HepG2 (cell line): Measurements from ENCODE around the gene SLC45A3. TPM values are rescaled to one million over a fixed set of nuclear protein-coding genes. Genes with fewer than 3 reads are reported as not detected.

ENCODE experiments used
- ATAC-seq: fragments of 200-7000 bp; cut with Tn5 transposase; 3 replicates; pipeline ENCODE4 v1.9.1; 2020; ENCODE audit warnings: mild to moderate bottlenecking, moderate library complexity
- BruUV-seq: library from RNA; stranded (reverse); fragments of 400-500 nt; replicated peaks from 2 replicates; lab custom pipeline; 2021; lab: Mats Ljungman, UMichigan
- CTCF ChIA-PET: fragments of 300-600 bp; formaldehyde crosslinking; extraction: SDS; loops from one replicate; lab custom pipeline; 2021; ENCODE audit warnings: low total read pairs, inconsistent platforms, low intra/inter-chr PET ratio; lab: Yijun Ruan, JAX
- POLR2A ChIA-PET: fragments of 350-600 bp; sonication (Branson Sonifier 250); formaldehyde crosslinking; loops from one replicate; lab custom pipeline; 2020; ENCODE audit warnings: antibody characterized with exemption, inconsistent platforms; lab: Yijun Ruan, JAX
- DNase-seq: peaks from one replicate; pipeline ENCODE4 v3.0.0-alpha.2; 2015; ENCODE audit warnings: low spot score
- FAIRE-seq: peaks from 3 replicates; lab custom pipeline; 2011; peaks lifted over from hg19 to GRCh38; lab: Jason Lieb, UNC
- H2AFZ ChIP-seq: one replicate; pipeline ENCODE4 v1.6.1; 2011; ENCODE audit warnings: low read length, inconsistent platforms
- H3K27ac ChIP-seq: fragments of 300-600 bp; 3 replicates; pipeline ENCODE4 v1.8.0; 2011; ENCODE audit warnings: mixed run types, mild to moderate bottlenecking, mixed read lengths, low read length, inconsistent platforms; ENCODE audit not compliant: insufficient read depth; ENCODE audit errors: extremely low read length
- H3K27me3 ChIP-seq, 2 experiments: fragments of 200-600 bp in 1 of 2; 2 replicates in 1 of 2; 3 replicates in 1 of 2; pipeline versions ENCODE4 v1.6.0 to v1.8.0; 2011; ENCODE audit warnings: low read length in 2 of 2, mild to moderate bottlenecking in 2 of 2, moderate library complexity in 2 of 2, inconsistent platforms in 1 of 2; ENCODE audit not compliant: insufficient read depth in 2 of 2, control insufficient read depth in 1 of 2
- H3K36me3 ChIP-seq, 2 experiments: fragments of 200-600 bp in 1 of 2; replicated peaks in 1 of 2; 2 replicates in 1 of 2; 3 replicates in 1 of 2; pipeline versions ENCODE4 v1.5.1 to v1.8.0; 2011; ENCODE audit warnings: low read length in 2 of 2, inconsistent platforms in 1 of 2; ENCODE audit not compliant: insufficient read depth in 2 of 2, control insufficient read depth in 1 of 2
- H3K4me1 ChIP-seq: 2 replicates; pipeline ENCODE4 v1.5.1; 2012; ENCODE audit warnings: low read length, inconsistent platforms; ENCODE audit not compliant: insufficient read depth
- H3K4me2 ChIP-seq: 2 replicates; pipeline ENCODE4 v1.6.0; 2011; ENCODE audit warnings: low read depth, low read length, inconsistent platforms
- H3K4me3 ChIP-seq, 3 experiments: fragments of 200-600 bp in 1 of 3; sonication (generic), shearing (Covaris generic) in 1 of 3; replicated peaks in 1 of 3; 2 replicates each; pipeline ENCODE4 v1.5.1; 2011 to 2016; ENCODE audit warnings: low read length in 3 of 3, inconsistent platforms in 2 of 3, low read depth in 2 of 3, mild to moderate bottlenecking in 2 of 3, control low read depth in 1 of 3, mixed read lengths in 1 of 3; ENCODE audit not compliant: insufficient read depth in 1 of 3
- H3K79me2 ChIP-seq: one replicate; pipeline ENCODE4 v1.6.1; 2011; ENCODE audit warnings: low read length, inconsistent platforms; ENCODE audit not compliant: insufficient read depth
- H3K9ac ChIP-seq: 2 replicates; pipeline ENCODE4 v1.6.0; 2011; ENCODE audit warnings: mild to moderate bottlenecking, low read depth, low read length, inconsistent platforms; ENCODE audit not compliant: insufficient read depth
- H3K9me3 ChIP-seq: 2 replicates; pipeline ENCODE4 v1.5.1; 2012; ENCODE audit warnings: mild to moderate bottlenecking, low read length
- H4K20me1 ChIP-seq: 2 replicates; pipeline ENCODE4 v1.6.0; 2011; ENCODE audit warnings: inconsistent platforms, mild to moderate bottlenecking, low read length, moderate library complexity; ENCODE audit not compliant: insufficient read depth
- AGO2 ChIP-seq: fragments of 200-400 bp; formaldehyde crosslinking; optimal IDR thresholded peaks from 2 replicates; pipeline ENCODE3; 2017; ENCODE audit warnings: mild to moderate bottlenecking, low read depth, low read length, moderate library complexity
- ATF1 ChIP-seq: IDR thresholded peaks from 2 replicates; pipeline ENCODE4 v1.6.1; 2016; ENCODE audit warnings: mild to moderate bottlenecking, control low read depth
- IKZF5 ChIP-seq: IDR thresholded peaks from 2 replicates; pipeline ENCODE4 v1.6.1; 2018; ENCODE audit warnings: missing genetic modification reagents, mild to moderate bottlenecking, missing compliant biosample characterization
- MEIS2 ChIP-seq: sonication (generic); formaldehyde crosslinking; IDR thresholded peaks from 2 replicates; pipeline ENCODE4 v1.9.0; 2021; ENCODE audit warnings: mild to moderate bottlenecking, missing genetic modification reagents
- NFIC ChIP-seq: IDR thresholded peaks from 2 replicates; pipeline ENCODE4 v1.6.1; 2012; ENCODE audit warnings: mild to moderate bottlenecking, low read length, inconsistent platforms
- SP4 ChIP-seq: sonication (generic); formaldehyde crosslinking; IDR thresholded peaks from 2 replicates; pipeline ENCODE4 v1.8.1; 2023; ENCODE audit warnings: mild to moderate bottlenecking, missing genetic modification reagents
- TEAD2 ChIP-seq: sonication (generic); formaldehyde crosslinking; IDR thresholded peaks from 2 replicates; pipeline ENCODE4 v1.9.0; 2021; ENCODE audit warnings: missing genetic modification reagents
- ZFP90 ChIP-seq: sonication (generic); formaldehyde crosslinking; IDR thresholded peaks from 2 replicates; pipeline ENCODE4 v1.8.0; 2022; ENCODE audit warnings: missing genetic modification reagents, mild to moderate bottlenecking, inconsistent platforms, borderline replicate concordance
- ZNF205 ChIP-seq: IDR thresholded peaks from 2 replicates; pipeline ENCODE4 v1.6.1; 2018; ENCODE audit warnings: missing biosample characterization, missing genetic modification reagents
- ZNF619 ChIP-seq: sonication (generic); formaldehyde crosslinking; IDR thresholded peaks from 2 replicates; pipeline ENCODE4 v1.4.0; 2020; ENCODE audit warnings: mild to moderate bottlenecking, missing genetic modification reagents
- ZNF775 ChIP-seq: sonication (generic); formaldehyde crosslinking; IDR thresholded peaks from 2 replicates; pipeline ENCODE4 v1.4.0; 2020; ENCODE audit warnings: missing genetic modification reagents, mild to moderate bottlenecking, moderate library complexity, borderline replicate concordance
- WGBS: methylation state at CpG from one replicate; pipeline ENCODE4 v1.1.6; 2017; ENCODE audit warnings: low lambda C conversion rate; 5-methylcytosine and 5-hydroxymethylcytosine counted together
- in situ Hi-C: cut with HindIII; loops from 2 replicates; pipeline ENCODE4 v1.10.0; 2017; ENCODE audit warnings: low pct_unique_long_range_greater_than_20kb; ENCODE audit not compliant: extremely low pct_ligation_motif_present
- intact Hi-C: fragments of 100-400 bp; cut with micrococcal nuclease; formaldehyde crosslinking; loops from one replicate; pipeline ENCODE4 v1.10.0; 2022; ENCODE audit not compliant: unreplicated experiment
- polyA plus RNA-seq, 8 experiments: library from polyadenylated mRNA; depleted of rRNA in 3 of 8; stranded (reverse) in 7 of 8; unstranded in 1 of 8; fragments of >200 nt; fragmentation: Illumina TruSeq in 4 of 8; extraction: Trizol in 4 of 8; gene quantifications; 2 replicates each; pipeline versions ENCODE4 v1.2.1 to v1.2.3, GENCODE V29; 2011 to 2016; ENCODE audit warnings: low read depth in 4 of 8, missing spikeins in 1 of 8, mixed read lengths in 1 of 8; ENCODE audit not compliant: insufficient read depth in 1 of 8
- total RNA-seq, 5 experiments: library from RNA; depleted of rRNA; stranded (reverse); fragments of >200 nt; fragmentation: Illumina TruSeq; extraction: Trizol; gene quantifications; 2 replicates each; pipeline ENCODE4 v1.2.3, GENCODE V29; 2016; ENCODE audit warnings: low read depth in 1 of 5

The SLC45A3 gene
- total and polyA plus RNA-seq, 2 of the 13 experiments (the other 11 are each of a cell fraction or from before 2014, with no cell fraction given), result 3.4 to 4.1 TPM

GRCh38 chr1:205689479-205689878, 9.2 kb upstream of the SLC45A3 start:
- H2AFZ ChIP-seq, result no peak overlapping the region
- in situ Hi-C loops, result no loop called here
- ChIA-PET CTCF (interaction anchor here (0.6 kb wide), 1 partner anchor 32 kb away, joined by 3 read pairs; no protein-coding TSS in a partner anchor), POLR2A (no interaction called here)
- no peak for FAIRE-seq
- no peak overlapping the region for H3K4me3 ChIP-seq
- ATAC-seq, result no peak
- no TSS peak for BruUV-seq
- TF ChIP-seq ZFP90 (CRISPR knock-in tag), result no peak
- no peak for TF ChIP-seq ATF1
- no peak for TF ChIP-seq ZNF619 (CRISPR knock-in tag)
- TF ChIP-seq SP4 (CRISPR knock-in tag), result no peak
- no peak for TF ChIP-seq AGO2
- no peak for TF ChIP-seq TEAD2 (CRISPR knock-in tag)
- no peak for TF ChIP-seq IKZF5
- TF ChIP-seq ZNF775 (CRISPR knock-in tag), result no peak
- no peak for TF ChIP-seq ZNF205 (CRISPR knock-in tag)
- no peak for TF ChIP-seq NFIC
- no peak for TF ChIP-seq MEIS2
- H3K27ac ChIP-seq, result no peak overlapping the region
- peaks cover 64% of the 10 kb centered on the region for H3K4me1 ChIP-seq
- no peak overlapping the region for H3K9ac ChIP-seq
- H3K4me2 ChIP-seq, result no peak overlapping the region
- peaks cover 2 to 13% of the 10 kb centered on the region in 2 experiments; a peak in 2 of 5 replicates for H3K27me3 ChIP-seq
- no peak for DNase-seq
- 32% methylated on average over 4 of the region's 5 CpGs for WGBS
- H3K79me2 ChIP-seq, result no peaks in the 10 kb centered on the region
- no peaks in the 10 kb centered on the region for H3K9me3 ChIP-seq
- no peaks in the 10 kb centered on the region for H3K36me3 ChIP-seq
- intact Hi-C loops, result no loop called here
- H4K20me1 ChIP-seq, result no peaks in the 10 kb centered on the region
